C1 segment of cervical spinal cord (tissue), 14 donors: ENCODE data around the gene SLC38A9.
"Not testable (repeated sequence)": the region's sequence is repeated elsewhere in the genome, so short reads cannot be mapped to it uniquely, and the experiment has no call there.

Experiments used
- DNase-seq, 14 donors: peaks; one replicate each; lab custom pipeline; 2025; lab: John Stamatoyannopoulos, UW

SLC38A9 gene

DNA sequence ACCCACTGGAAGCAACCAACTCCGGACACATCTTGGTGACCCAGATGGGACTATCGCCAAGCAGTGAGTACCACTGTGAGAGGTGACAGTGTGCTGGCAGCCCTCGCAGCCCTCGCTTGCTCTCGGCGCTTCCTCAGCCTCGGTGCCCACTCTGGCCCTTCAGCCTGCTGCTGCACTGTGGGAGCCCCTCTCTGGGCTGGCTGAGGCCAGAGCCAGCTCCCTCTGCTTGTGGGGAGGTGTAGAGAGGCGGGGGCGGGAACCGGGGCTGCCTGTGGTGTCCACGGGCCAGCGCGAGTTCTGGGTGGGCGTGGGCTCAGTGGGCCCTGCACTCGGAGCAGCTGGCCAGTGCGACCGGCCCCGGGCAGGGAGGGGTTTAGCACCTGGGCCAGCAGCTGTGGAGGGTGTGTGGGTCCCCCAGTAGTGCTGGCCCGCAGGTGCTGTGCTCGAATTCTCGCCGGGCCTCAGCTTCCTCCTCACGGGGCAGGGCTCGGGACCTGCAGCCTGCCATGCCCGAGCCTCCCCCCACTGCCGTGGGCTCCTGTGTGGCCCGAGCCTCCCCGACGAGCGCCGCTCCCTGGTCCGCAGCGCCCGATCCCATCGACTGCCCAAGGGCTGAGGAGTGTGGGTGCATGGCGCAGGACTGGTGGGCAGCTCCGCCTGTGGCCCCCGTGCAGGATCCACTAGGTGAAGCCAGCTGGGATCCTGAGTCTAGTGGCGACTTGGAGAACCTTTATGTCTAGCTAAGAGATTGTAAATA, 98.8 kb downstream of the SLC38A9 start:
- no peak for DNase-seq

GRCh38 chr5:55610542-55610941, 101.6 kb downstream of the SLC38A9 start:
- no peak for DNase-seq

DNA sequence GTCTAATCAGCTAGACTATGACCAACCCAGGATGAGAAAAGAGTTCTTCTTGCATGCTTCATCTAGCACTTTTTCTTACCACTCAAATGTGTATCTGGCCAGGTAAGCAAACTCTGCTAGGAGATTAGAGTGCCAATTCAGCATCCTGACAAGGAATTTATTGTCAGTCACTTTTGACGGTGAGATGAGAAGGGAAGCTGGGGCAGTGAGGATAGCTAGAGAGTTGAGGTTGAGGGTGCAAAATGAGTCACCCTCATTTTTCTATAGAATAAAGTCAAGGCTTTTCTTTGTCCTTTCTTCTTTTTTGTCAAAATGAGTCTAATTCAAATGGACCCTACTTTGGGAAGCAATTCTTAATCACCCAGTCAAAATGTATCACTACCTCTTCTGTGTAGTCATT, 102.7 kb downstream of the SLC38A9 start:
- no peak for DNase-seq

GRCh38 chr5:55608595-55609349, 103.4 kb downstream of the SLC38A9 start:
- no peak for DNase-seq

DNA sequence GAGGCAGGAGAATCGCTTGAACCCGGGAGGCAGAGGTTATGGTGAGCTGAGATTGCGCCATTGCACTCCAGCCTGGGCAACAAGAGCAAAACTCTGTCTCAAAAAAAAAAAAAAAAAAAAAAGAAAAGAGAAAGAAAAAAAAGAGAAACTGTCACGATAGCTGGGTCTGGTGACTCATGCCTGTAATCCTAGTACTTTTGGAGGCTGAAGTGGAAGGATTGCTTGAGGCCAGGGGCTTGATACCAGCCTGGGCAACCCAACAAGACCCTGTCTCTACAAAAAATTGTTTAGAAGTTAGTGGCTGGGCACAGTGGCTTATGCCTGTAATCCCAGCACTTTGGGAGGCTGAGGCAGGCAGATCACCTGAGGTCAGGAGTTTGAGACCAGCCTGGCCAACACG, 104.8 kb downstream of the SLC38A9 start:
- not testable (repeated sequence) for DNase-seq

DNA sequence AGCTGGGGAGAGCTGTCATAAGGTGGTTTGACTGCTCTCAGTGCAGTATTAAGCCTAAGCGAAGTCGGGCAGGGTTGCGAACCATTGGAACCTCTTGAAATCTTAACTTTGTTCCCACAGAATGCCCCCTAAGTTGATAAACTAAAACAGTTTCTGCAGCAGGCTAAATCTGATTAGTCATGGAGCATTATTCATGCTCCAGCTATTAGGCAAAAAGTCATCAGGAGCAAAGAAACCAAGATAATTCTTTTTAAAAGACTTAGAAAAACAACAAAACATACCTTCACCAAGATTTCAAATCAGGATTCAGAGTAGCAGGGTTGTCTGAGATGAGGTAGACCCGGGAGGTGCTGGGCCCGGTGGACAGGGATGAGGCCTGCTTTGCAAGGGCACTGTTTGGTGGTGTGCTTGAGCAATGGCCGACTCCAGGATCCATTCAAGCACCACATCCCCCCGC, 107.5 kb downstream of the SLC38A9 start:
- DNase-seq = no peak

DNA sequence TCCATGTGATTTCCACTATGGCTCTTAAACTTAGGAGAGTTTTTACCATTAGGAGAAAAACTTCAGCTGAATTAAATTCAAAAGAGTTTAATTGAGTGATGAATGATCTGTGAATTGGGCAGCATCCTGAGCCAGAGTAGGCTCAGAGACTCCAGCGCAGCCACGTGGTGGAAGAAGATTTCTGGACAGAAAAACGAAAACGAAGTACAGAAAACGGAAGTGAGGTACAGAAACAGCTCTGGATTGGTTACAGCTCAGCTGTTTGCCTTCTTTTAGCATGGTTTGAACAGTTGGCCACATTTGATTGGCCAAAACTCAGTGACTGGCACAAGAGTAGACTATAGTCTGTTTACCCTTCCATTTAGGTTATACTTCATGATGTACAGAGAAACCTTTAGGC, 108.2 kb downstream of the SLC38A9 start:
- peak in 10 of 14 donors; percentile 3 to 53 (median 33) for DNase-seq

- DNase-seq = no peak
These were observed 110.5 kb downstream of the SLC38A9 start for GRCh38 chr5:55601628-55602027.

DNA sequence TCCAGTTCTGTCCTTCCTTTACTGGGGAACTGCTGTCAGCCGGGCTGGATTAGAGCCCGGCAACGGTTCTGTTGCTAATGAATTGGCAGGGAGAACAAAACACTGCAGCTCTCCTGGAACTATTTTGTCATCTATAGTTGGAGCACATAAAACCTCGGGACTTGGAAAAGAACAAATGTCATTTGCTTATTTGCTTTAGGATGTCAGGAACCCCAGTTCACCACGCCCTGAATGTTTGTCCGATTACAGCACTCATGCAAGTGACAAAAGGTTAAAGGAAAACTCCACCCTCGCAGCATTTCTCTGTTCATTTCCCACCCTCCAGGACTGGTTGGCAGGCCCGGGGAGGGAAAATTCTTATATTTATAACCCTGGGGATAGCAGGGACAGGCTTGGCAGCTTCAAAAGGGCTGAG, 110.9 kb downstream of the SLC38A9 start:
- peak in 11 of 14 donors; percentile 55 to 86 (median 70) for DNase-seq

DNA sequence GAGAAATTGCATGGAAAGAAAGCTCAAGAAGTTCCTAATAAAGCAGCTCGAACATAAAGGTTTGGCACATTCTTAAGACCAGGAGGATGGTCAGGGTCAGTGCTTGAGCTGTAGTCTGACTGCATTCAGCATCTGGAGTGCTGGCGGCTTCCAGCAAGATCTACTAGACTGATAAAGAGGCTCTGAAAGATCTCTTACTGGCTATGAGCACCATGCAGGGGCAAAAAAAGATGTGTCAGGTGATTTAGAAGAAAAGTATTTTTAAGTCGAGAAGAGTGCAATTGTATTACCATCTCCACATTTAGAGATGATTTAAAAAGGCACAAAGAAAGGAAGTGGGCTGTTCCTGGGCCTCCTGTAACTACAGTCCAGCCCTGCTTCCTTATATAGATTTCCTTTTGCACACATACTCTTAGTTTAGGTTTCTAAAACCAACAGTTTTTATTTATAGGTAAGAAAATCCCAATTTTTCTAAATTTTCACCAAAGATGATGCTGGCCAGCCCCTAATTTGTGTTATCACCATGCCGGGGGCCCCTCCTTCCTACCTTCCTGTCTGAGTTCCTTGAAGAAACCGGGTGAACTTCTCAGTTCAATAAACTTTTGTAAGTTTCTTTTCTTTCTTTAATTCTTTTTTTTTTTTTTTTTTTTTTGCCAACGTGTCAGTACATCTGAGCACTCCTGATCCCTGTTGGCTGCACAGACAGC, 111.5 kb downstream of the SLC38A9 start:
- peak in 3 of 14 donors; percentile 23 to 43 (median 32) for DNase-seq

GRCh38 chr5:55600086-55600485, 112.0 kb downstream of the SLC38A9 start:
- DNase-seq = peak in 1 of 14 donors; percentile 21

GRCh38 chr5:55599148-55600050, 112.7 kb downstream of the SLC38A9 start:
- DNase-seq = peak in 1 of 14 donors; percentile 13

GRCh38 chr5:55597014-55597981, 114.8 kb downstream of the SLC38A9 start:
- peak in 1 of 14 donors; percentile 8 for DNase-seq

DNA sequence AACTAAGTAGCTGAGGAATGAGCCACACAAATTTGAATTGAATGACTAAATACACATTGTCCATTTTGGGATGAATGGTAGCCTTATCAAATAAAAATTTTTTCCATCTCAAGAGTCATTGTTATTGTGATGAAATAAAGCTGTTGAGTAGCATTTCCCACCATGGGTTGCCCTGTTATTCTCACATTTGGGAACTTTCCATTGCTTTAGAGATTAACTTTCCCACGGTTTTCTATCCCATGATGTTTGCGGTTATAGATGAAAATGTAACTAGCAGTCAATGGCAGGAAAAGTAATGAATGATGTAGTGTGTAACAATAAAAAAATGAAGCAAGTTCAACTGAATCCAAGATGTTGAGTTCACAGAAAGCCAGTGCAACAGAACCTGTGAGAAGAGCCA, 117.5 kb downstream of the SLC38A9 start:
- no peak for DNase-seq

- DNase-seq = no peak
These were observed 119.0 kb downstream of the SLC38A9 start for GRCh38 chr5:55593115-55593472.

DNA sequence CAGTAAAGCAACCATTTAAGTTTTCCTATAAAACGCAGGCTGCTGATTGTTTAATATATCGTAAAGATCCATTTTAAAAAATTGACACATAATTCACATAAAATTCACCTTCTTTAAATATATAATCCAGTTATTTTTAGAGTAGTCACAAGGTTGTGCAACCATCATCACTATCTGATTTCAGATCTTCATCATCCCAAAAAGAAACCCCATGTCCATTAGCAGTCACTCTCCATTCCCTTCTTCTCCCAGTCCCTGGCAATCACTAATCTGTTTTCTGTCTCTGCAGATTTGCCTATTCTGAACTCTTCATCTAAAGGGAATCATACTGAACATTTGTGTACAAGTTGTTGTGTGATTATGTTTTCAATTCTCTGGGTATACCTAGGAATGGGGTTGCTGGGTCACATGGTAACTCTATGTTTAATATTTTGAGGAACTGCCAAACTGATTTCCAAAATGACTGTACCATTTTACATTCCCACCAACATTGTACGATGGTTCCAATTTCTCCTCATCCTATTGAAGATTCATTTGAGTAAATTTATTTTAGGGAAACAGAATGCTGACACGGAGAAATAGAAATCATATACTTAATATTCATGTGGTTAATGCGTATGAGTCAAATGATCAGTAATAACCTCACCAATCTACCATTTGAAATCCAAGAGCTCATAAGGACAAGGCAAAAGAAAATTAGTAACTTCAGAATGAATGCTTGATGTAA, 119.6 kb downstream of the SLC38A9 start:
- DNase-seq = no peak

- no peak for DNase-seq
These were observed 120.4 kb downstream of the SLC38A9 start for GRCh38 chr5:55591686-55592085.

GRCh38 chr5:55585206-55585610, 126.9 kb downstream of the SLC38A9 start:
- DNase-seq = no peak
